GM06990 (cell line): ENCODE results near the gene AHNAK2.

Experiments used
- DNase-seq: peaks from one replicate; pipeline ENCODE4 v3.0.0-alpha.2; 2011; ENCODE audit not compliant: insufficient read length; ENCODE audit errors: extremely low read depth
- H3K27me3 ChIP-seq: replicated peaks from 2 replicates; pipeline ENCODE4 v1.6.0; 2011; ENCODE audit warnings: low read length; ENCODE audit not compliant: control insufficient read depth, insufficient read depth
- H3K36me3 ChIP-seq: 2 replicates; pipeline ENCODE4 v1.5.1; 2011; ENCODE audit warnings: low read length; ENCODE audit not compliant: control insufficient read depth, insufficient read depth
- H3K4me3 ChIP-seq: replicated peaks from 2 replicates; pipeline ENCODE4 v1.5.1; 2011; ENCODE audit warnings: low read depth, mild to moderate bottlenecking, control low read depth, low read length
- TF ChIP-seq, protein P1 (sequence below): IDR thresholded peaks from 2 replicates; pipeline ENCODE4 v1.5.1; 2011; ENCODE audit warnings: low read length, control low read depth, mild to moderate bottlenecking, inconsistent platforms; ENCODE audit not compliant: insufficient read depth, poor library complexity, severe bottlenecking

Gene AHNAK2

DNA sequence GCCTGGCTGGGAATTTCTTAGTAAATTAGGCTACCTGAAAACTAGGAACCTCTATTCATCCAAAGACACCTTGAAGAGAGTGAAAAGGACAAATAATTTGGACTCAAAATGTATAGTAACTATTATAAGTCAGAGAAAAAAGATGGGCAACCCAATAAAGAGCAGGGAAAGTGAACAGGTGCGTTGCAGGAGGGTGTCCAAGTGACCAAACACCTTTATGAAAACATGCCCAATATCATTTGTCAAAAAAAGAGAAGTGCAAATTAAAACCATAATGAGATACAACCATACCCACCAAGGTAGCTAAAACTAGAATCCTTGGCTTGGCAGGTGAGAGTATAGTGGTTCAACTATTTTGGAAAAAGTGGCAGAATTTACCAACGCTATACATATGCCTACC, 78.4 kb downstream of the AHNAK2 start:
- TF ChIP-seq, protein P1, sequence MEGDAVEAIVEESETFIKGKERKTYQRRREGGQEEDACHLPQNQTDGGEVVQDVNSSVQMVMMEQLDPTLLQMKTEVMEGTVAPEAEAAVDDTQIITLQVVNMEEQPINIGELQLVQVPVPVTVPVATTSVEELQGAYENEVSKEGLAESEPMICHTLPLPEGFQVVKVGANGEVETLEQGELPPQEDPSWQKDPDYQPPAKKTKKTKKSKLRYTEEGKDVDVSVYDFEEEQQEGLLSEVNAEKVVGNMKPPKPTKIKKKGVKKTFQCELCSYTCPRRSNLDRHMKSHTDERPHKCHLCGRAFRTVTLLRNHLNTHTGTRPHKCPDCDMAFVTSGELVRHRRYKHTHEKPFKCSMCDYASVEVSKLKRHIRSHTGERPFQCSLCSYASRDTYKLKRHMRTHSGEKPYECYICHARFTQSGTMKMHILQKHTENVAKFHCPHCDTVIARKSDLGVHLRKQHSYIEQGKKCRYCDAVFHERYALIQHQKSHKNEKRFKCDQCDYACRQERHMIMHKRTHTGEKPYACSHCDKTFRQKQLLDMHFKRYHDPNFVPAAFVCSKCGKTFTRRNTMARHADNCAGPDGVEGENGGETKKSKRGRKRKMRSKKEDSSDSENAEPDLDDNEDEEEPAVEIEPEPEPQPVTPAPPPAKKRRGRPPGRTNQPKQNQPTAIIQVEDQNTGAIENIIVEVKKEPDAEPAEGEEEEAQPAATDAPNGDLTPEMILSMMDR = no peak
- Histone ChIP-seq H3K36me3 (no peaks in the 10 kb centered on the region), H3K27me3 (no peaks in the 10 kb centered on the region; the same call in 1 of the 2 replicates), H3K4me3 (no peak overlapping the region)
- DNase-seq = no peak

DNA sequence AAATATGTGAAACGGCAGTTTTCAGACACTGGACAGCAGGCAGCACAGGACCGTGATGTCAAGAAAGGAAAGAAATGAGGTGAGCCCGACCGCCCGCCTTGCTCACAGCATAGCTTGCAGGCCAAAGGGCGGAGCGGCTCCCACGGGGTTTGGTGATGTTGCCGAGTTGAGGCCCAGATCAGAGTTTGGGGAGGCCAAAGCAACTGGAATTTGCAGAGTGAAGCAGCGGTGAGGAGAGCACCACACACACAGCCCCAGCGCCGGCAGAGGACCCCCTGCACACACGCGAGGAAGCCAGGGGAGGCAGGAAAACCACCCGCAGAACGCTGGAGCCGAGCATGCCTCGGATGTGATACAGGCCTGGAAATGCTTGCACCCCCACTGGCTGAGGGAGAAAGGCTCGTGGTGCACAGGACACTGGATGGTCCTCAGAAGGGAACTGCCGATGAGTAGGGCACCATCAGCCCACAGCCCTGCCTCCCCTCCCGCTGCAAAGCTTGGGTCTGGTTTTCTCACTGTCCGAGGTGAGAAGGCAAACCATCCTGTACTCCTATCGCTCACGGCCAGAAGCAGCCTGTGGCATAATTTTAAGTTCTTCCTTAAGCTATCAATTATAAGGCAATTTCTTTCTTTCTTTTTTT, 79.2 kb downstream of the AHNAK2 start:
- Histone ChIP-seq H3K4me3 (no peak overlapping the region), H3K36me3 (no peaks in the 10 kb centered on the region), H3K27me3 (no peaks in the 10 kb centered on the region; the same call in 1 of the 2 replicates)
- DNase-seq = no peak
- TF ChIP-seq, protein P1 = no peak

DNA sequence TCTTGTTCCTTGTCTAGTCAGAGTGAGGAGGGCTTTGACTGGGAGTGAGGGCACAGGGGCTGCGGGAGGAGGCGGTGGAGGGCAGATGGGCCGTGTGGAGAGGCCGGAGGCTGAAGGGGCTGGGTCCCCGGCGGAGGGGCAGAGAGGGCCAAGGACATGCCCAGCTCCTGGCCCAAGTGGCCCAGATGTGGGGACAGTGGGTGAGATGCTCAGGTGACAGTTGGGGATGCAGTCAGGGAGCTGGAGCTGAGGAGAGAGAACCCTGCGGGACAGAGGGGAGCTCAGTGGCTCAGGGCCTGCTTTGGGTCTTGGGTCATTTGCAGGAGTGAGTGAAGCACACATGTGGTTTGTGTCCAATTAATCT, 80.0 kb downstream of the AHNAK2 start:
- no peaks in the 10 kb centered on the region for H3K36me3 ChIP-seq
- no peaks in the 10 kb centered on the region; the same call in 1 of the 2 replicates for H3K27me3 ChIP-seq
- no peak for DNase-seq
- H3K4me3 ChIP-seq = no peak overlapping the region
- TF ChIP-seq, protein P1 = no peak

DNA sequence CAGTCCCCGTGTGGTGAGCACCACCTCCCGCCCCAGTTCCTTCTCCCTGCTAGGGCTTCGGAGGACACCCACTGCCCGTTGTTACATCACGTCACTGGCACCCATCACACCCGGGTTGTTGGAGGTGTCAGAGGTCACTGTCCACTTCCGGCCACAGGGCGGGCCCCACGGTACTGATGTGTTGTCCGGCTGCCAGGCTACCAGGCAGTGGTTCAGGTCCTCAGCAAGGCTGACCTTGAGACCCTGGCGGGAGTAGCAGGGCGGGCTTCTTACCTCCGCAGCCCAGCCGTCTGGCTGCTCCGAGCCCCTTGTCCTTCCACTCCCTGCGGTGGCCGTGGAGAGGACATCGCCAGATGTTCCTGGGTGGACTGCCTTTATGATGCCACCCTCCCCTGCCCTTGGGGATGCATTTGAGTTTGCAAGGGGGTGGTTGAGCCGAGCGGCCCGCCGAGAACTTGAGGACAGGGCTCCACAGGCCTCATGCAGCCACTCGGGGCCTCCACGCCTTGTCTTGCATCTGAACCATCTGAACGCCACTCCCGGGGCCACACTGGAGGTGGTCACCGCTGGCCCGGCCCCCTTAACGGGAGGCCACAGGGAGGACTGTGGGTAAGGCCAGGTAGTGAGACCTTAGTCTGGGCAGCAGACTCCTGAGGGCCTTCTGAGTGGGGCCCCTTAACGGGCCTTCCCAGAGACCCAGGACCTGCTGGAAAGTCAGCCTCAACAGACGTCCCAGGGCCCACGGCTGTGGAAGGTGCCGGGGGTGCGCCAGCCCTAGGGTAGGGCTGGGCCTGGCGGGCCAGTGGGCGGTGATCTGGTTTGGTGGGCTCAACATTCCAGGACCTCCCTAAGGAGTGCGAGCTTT, 80.6 kb downstream of the AHNAK2 start:
- no peaks in the 10 kb centered on the region; the same call in 1 of the 2 replicates for H3K27me3 ChIP-seq
- no peak overlapping the region for H3K4me3 ChIP-seq
- H3K36me3 ChIP-seq = no peaks in the 10 kb centered on the region
- DNase-seq = no peak
- TF ChIP-seq, protein P1 = no peak

DNA sequence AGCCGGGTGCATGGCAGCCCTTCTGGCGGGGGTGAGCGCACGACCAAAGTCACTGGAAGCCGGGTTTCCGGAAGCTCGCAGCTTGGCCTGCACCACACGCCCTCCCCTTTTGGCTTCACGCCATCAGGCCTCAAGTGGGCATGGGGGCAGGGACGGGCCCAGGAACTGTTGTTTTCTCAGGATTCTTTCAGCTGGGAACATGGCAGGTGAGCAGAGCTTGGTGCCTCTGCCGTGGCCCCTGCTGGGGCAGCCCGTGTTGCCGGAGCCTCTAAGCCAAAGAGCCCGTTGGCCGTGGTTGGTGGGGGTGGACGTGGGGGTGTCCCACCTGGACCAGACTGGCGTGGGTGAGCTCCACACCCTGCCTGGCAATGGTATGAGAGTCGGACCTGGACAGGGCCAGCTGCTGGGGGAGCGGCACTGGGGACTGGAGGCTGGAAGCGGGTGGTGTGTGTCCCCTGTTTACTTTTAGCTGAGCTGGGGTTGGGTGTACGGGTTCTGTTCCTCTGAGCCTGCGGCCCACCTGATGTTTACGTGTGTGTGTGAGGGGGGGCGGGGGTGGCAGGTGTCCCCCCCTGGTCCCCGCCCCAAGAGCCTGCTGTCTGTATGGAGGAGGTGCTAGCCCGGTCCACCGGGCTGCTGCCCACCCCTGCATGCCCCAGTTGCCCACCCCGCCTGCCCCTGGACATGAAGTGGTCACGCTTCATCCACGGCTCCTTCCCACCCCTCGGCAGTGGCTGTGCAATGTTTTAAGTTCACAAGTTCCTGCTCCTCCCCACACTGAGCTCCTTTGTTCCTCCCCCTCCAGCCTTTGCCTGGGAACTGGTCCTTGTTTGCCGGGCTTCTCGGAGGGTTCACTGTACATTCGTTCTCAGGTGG, 82.2 kb downstream of the AHNAK2 start:
- H3K4me3 ChIP-seq = no peak overlapping the region
- H3K36me3 ChIP-seq = no peaks in the 10 kb centered on the region
- H3K27me3 ChIP-seq = no peaks in the 10 kb centered on the region; the same call in 1 of the 2 replicates
- TF ChIP-seq, protein P1 = no peak
- DNase-seq = no peak
